Measurements from ENCODE around the gene ANO7. TPM values are rescaled to one million over a fixed set of nuclear protein-coding genes. Genes with fewer than 3 reads are reported as not detected.
A peak's percentile ranks its signal among the peaks of the same experiment; 100 is the strongest.

Gene ANO7
- total RNA-seq (under 1 TPM; 0.74 to 0.98 TPM), polyA plus RNA-seq (1 to 10 TPM in 1 of 2 donors, under 1 TPM in 1; 0.71 to 1.1 TPM)
- long read RNA-seq, donor 1, partial matches to known transcripts = 0 of 1 reads
- long read RNA-seq, donor 1, other reads (novel, unspliced or antisense) = 0 of 1 reads
- long read RNA-seq, donor 2 = 0 reads
- long read RNA-seq, donor 3 = 0 reads
- long read RNA-seq, donor 4, partial matches to known transcripts = 104 of 104 reads
- long read RNA-seq, donor 4, other reads (novel, unspliced or antisense) = 0 of 104 reads
- long read RNA-seq, donor 5, partial matches to known transcripts = 0 of 3 reads
- long read RNA-seq, donor 5, other reads (novel, unspliced or antisense) = 0 of 3 reads

GRCh38 chr2:241188361-241189092, at the start of gene ANO7:
Gene ANO7 (plus strand): TSS chr2:241188677. CDS start chr2:241190064, 1,387 bp downstream.
- ATAC-seq (ENCODE audit: insufficient read depth, low FRiP score) (peak; percentile 15), DNase-seq (peak in 2 of 3 donors; percentile 10 to 20)
- Histone ChIP-seq H3K27ac (ENCODE audit: low read depth in 1 of 2, low read length in 1 of 2) (no peak within 1 kb of the TSS), H3K9me3 (ENCODE audit: control insufficient read depth in 4 of 4, insufficient read depth in 3 of 4, low read length in 3 of 4) (no peaks in the 10 kb centered on the region), H3K27me3 (ENCODE audit: control insufficient read depth in 3 of 3, insufficient read depth in 3 of 3, low read length in 2 of 3) (no peaks in the 10 kb centered on the region), H3K4me3 (no peak within 1 kb of the TSS), H3K4me1 (ENCODE audit: control insufficient read depth in 5 of 5, insufficient read depth in 5 of 5, low read length in 5 of 5) (peaks cover 0 to 7% (median 0%) of the 10 kb centered on the region in 5 donors), H3K36me3 (ENCODE audit: control insufficient read depth in 4 of 4, insufficient read depth in 4 of 4, low read length in 4 of 4) (peaks cover 0 to 1% (median under 1%) of the 10 kb centered on the region in 4 donors), H3K9ac (ENCODE audit: insufficient read depth in 1 of 2, low read length in 2 of 2) (no peak within 1 kb of the TSS)
- no peak for TF ChIP-seq CTCF (IDR thresholded peaks at IDR 0.05; ENCODE audit: control extremely low read depth, extremely low read depth)
- WGBS, 2 donors = 65 to 86% methylated on average over 21 of the region's 21 CpGs

GRCh38 chr2:241139531-241140444, 48.7 kb upstream of the ANO7 start:
- Histone ChIP-seq H3K36me3 (ENCODE audit: control insufficient read depth in 4 of 4, insufficient read depth in 4 of 4, low read length in 4 of 4) (peaks cover 0 to 24% (median 8%) of the 10 kb centered on the region in 4 donors), H3K9me3 (ENCODE audit: control insufficient read depth in 4 of 4, insufficient read depth in 3 of 4, low read length in 3 of 4) (no peaks in the 10 kb centered on the region), H3K27ac (ENCODE audit: low read depth in 1 of 2, low read length in 1 of 2) (no peak overlapping the region), H3K4me1 (ENCODE audit: control insufficient read depth in 5 of 5, insufficient read depth in 5 of 5, low read length in 5 of 5) (peaks cover 0 to 8% (median 3%) of the 10 kb centered on the region in 5 donors), H3K27me3 (ENCODE audit: control insufficient read depth in 3 of 3, insufficient read depth in 3 of 3, low read length in 2 of 3) (no peaks in the 10 kb centered on the region), H3K9ac (ENCODE audit: insufficient read depth in 1 of 2, low read length in 2 of 2) (no peak overlapping the region), H3K4me3 (no peak overlapping the region)
- TF ChIP-seq CTCF (IDR thresholded peaks at IDR 0.05; ENCODE audit: control extremely low read depth, extremely low read depth) = no peak
- 95 to 97% methylated on average over 24 of the region's 24 CpGs for WGBS, 2 donors
- no peak for DNase-seq
- no peak for ATAC-seq (ENCODE audit: insufficient read depth, low FRiP score)

- Histone ChIP-seq H3K36me3 (ENCODE audit: control insufficient read depth in 4 of 4, insufficient read depth in 4 of 4, low read length in 4 of 4) (peaks cover 0 to 24% (median 8%) of the 10 kb centered on the region in 4 donors), H3K27ac (ENCODE audit: low read depth in 1 of 2, low read length in 1 of 2) (no peak overlapping the region), H3K4me3 (no peak overlapping the region), H3K9me3 (ENCODE audit: control insufficient read depth in 4 of 4, insufficient read depth in 3 of 4, low read length in 3 of 4) (no peaks in the 10 kb centered on the region), H3K27me3 (ENCODE audit: control insufficient read depth in 3 of 3, insufficient read depth in 3 of 3, low read length in 2 of 3) (no peaks in the 10 kb centered on the region), H3K9ac (ENCODE audit: insufficient read depth in 1 of 2, low read length in 2 of 2) (no peak overlapping the region), H3K4me1 (ENCODE audit: control insufficient read depth in 5 of 5, insufficient read depth in 5 of 5, low read length in 5 of 5) (peaks cover 0 to 8% (median 3%) of the 10 kb centered on the region in 5 donors)
- TF ChIP-seq CTCF (IDR thresholded peaks at IDR 0.05; ENCODE audit: control extremely low read depth, extremely low read depth) = no peak
- no peak for ATAC-seq (ENCODE audit: insufficient read depth, low FRiP score)
- 96 to 98% methylated on average over 10 of the region's 10 CpGs for WGBS, 2 donors
- no peak for DNase-seq
Measured at GRCh38 chr2:241140445-241140840, 48.0 kb upstream of the ANO7 start.

Measured in lung (tissue), 16 donors.